ENCODE measurements around the gene FUT7. TPM values are rescaled to one million over a fixed set of nuclear protein-coding genes. Genes with fewer than 3 reads are reported as not detected.

Gene FUT7, protein sequence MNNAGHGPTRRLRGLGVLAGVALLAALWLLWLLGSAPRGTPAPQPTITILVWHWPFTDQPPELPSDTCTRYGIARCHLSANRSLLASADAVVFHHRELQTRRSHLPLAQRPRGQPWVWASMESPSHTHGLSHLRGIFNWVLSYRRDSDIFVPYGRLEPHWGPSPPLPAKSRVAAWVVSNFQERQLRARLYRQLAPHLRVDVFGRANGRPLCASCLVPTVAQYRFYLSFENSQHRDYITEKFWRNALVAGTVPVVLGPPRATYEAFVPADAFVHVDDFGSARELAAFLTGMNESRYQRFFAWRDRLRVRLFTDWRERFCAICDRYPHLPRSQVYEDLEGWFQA
- total RNA-seq = not detected in 2 replicates

GRCh38 chr9:137031904-137032640, at the start of gene FUT7:
Gene FUT7, minus strand, starts transcription at chr9:137032088. Its CDS starts 97 bp downstream, at chr9:137031991.
- no peaks in the 10 kb centered on the region for H3K27me3 ChIP-seq (ENCODE audit: control insufficient read depth, insufficient read depth, low read length)
- no peaks in the 10 kb centered on the region for H3K36me3 ChIP-seq (ENCODE audit: control insufficient read depth, insufficient read depth, low read length)
- no peak for TF ChIP-seq CTCF (IDR thresholded peaks at IDR 0.05; ENCODE audit: insufficient read depth, low read length, severe bottlenecking)
- no peak within 1 kb of the TSS for H3K4me3 ChIP-seq (ENCODE audit: low read depth, low read length)
- FAIRE-seq = no peak
- DNase-seq (ENCODE audit: low read depth) = no peak

DNA sequence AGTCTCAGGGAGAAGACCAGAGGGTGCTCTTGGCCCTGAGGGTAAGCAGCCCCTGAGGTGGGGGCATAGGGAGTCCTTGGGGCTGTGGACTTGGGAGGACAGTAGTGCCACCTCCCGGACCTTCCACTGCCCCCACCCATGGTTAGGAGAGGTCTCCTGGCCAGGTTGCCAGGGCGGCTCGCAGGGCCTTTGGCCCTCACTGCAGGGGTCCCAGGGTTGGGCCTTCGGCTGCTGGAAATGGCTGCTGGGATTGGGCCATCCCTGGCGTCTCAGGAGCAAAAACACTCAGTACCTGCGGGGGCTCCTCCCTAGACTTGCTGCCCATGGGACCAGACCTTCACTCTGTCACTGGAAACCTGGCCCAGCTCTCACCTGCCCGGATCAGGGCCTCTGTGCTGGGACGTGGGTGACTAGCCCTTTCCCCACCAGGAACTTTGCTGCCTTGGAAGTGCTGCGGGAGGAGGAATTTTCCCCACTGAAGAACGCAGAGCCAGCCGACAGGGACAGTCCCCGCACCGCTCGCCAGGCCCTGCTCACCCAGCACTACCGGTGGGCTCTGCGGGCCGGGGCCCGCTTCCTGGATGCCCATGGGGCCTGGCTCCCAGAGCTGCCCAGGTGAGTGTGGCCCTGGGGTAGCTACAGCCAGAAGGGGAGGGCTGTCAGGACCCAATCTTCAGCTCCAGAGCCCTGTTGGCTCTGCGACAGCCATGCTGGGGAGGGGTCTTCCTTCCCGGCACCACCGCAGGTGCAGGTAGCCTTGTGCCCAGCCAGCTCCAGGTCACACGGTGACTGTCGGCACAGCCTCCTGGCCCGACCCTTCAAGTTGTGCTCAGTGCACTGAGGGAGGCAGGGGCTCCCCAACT, 48.6 kb upstream of the FUT7 start:
- no peak overlapping the region for H3K4me3 ChIP-seq (ENCODE audit: low read depth, low read length)
- H3K27me3 ChIP-seq (ENCODE audit: control insufficient read depth, insufficient read depth, low read length) = no peaks in the 10 kb centered on the region
- FAIRE-seq (no peak), DNase-seq (ENCODE audit: low read depth) (no peak)
- H3K36me3 ChIP-seq (ENCODE audit: control insufficient read depth, insufficient read depth, low read length) = peaks cover 6% of the 10 kb centered on the region
- TF ChIP-seq CTCF (IDR thresholded peaks at IDR 0.05; ENCODE audit: insufficient read depth, low read length, severe bottlenecking) = no peak

GRCh38 chr9:137079401-137079787, 47.5 kb upstream of the FUT7 start:
- FAIRE-seq (peak; percentile 23), DNase-seq (ENCODE audit: low read depth) (no peak)
- peaks cover 6% of the 10 kb centered on the region for H3K36me3 ChIP-seq (ENCODE audit: control insufficient read depth, insufficient read depth, low read length)
- no peaks in the 10 kb centered on the region for H3K27me3 ChIP-seq (ENCODE audit: control insufficient read depth, insufficient read depth, low read length)
- H3K4me3 ChIP-seq (ENCODE audit: low read depth, low read length) = no peak overlapping the region
- no peak for TF ChIP-seq CTCF (IDR thresholded peaks at IDR 0.05; ENCODE audit: insufficient read depth, low read length, severe bottlenecking)

GRCh38 chr9:137078701-137079400, 47.0 kb upstream of the FUT7 start:
- peaks cover 6% of the 10 kb centered on the region for H3K36me3 ChIP-seq (ENCODE audit: control insufficient read depth, insufficient read depth, low read length)
- H3K27me3 ChIP-seq (ENCODE audit: control insufficient read depth, insufficient read depth, low read length) = no peaks in the 10 kb centered on the region
- DNase-seq (ENCODE audit: low read depth) = no peak
- no peak overlapping the region for H3K4me3 ChIP-seq (ENCODE audit: low read depth, low read length)
- no peak for FAIRE-seq
- TF ChIP-seq CTCF (IDR thresholded peaks at IDR 0.05; ENCODE audit: insufficient read depth, low read length, severe bottlenecking) = no peak
